GM21526 (cell line): ENCODE results near the gene DAB2IP.
A peak's percentile ranks its signal among the peaks of the same experiment; 100 is the strongest.

ENCODE experiments used
- ATAC-seq: cut with Tn5 transposase; IDR thresholded peaks from one replicate; pipeline ENCODE4 v1.9.1; 2021; ENCODE audit warnings: moderate library complexity; ENCODE audit not compliant: unreplicated experiment, low FRiP score

DAB2IP gene

DNA sequence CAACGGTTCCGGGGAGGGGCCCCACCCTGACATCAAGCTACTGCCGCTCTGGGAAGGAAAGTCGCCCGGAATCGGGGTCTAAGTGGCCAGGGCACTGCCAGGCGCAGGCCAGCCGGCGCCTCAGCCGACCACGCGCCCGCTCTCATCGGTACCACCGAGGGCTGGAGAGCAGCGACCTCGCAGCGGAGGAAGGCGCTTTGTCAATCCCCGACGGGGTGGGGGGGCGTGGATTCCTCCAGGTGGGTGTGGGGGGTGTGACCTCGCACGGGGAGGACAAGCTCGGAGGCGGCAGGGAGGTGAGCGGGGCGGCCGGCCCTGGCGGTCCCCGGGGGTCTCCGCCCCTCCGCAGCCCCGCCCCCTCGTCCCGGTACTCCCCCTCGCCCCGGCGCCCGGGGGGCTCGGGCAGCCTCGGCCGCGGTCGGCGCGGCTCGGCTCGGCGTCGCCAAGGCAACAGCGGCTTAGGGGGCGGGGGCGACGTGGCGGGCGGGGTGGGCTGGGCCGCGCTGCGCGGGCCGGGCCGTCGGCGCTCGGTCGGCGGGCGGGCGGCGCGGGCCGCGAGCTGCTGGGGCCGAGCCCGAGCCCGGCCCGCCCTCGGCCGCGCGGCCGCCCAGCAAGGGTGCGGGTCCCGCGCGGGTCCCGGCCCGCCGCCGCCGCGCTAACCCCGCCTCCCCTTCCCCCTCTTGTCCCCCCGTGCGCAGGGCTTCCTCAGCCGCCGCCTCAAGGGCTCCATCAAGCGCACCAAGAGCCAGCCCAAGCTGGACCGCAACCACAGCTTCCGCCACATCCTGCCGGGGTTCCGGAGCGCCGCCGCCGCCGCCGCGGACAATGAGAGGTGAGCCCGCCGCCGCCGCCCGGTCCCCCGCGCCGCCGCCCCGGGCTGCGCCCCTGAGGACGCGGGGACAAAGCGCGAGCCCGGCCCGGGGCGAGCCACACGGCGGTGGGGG is 47.5 kb downstream of the DAB2IP start:
- no peak for ATAC-seq

DNA sequence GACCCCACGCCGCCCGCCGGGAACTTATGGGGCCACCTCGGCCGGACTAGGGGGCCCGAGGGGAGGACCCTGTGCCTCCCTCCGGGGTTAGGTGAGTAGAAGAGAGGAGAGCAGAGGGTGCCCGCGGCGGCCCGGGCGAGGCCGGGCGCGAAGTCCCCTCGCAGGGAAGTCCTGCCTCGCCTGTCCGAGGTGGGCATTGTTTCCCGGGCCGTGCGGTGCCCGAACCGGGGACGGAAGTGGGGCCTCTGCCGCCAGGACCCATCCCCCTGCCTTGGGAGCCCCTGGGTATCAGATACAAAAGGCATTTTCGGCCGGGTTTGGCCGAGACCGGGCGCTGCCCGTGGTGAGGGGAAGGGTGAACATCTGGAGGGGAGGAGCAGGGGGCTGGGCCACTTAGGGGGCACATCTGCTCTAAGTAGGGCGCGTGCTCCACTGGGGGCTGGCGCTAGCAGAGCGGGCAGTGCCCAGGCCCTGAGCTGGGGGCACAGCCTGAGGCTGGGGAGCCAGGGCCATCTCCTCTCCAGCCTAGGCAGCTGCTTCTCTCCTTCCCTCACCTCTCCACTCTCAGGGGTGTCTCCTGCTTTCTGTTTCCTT is 48.2 kb downstream of the DAB2IP start:
- no peak for ATAC-seq

DNA sequence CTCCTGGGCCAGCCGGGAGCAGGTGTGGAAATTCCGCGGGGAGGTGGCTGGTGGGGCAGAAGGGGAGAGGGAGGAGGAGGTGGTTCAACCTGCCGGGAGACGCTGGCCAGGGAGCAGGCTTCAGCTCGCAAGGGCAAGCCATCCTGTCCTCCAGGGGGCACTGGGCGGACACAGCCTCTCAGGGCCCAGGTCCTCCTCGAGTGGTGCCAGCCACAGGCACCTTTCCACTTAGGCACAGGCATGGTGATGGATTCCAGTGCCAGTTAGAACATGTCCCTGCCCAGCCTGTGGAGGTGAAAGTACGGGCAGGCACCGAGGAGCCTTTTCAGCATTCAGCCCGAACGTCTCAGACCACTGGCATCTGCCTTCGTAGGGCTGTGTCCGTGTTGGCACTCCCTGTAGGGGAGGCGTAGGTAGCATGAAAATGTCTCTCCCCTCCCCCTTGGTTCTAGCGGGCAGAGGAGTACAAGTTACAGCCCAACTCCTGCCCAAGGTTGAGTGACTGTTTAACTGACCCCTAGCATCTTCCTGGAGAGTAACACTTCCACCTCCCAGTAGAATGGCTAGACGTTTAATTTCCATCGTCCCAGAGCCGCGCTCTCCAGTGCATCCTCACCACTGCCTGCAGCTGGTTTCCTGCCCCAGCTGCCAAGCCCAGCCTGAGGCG is 48.9 kb downstream of the DAB2IP start:
- no peak for ATAC-seq

DNA sequence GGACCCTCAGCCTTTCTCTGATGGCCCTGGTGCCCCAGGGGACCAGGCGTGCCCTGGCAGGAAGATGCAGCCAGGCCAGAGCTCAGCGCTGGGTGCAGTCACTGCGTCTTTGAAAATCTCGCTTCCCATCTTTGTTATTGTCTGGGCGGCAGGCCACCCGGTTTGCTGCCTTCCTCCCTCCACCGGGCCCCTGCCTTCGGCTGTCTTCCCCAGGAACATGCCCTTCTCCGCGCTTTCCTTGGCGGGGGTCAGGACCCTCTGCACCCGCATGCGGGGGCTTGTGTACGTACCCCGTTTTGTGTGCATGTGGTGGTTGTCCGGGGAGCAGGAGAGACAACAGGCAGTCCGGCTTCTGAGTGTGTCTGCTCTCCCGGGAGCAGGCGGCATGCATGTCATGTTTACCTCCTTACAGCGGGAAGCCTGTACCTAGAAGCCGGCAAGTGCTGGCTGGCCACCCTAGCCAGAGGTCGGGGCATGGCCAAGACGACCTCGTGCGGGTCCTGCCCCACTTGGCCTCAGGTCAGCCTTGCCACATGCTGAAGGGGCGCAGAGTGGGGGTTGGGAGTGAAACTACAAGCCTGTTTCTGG is 49.5 kb downstream of the DAB2IP start:
- no peak for ATAC-seq

DNA sequence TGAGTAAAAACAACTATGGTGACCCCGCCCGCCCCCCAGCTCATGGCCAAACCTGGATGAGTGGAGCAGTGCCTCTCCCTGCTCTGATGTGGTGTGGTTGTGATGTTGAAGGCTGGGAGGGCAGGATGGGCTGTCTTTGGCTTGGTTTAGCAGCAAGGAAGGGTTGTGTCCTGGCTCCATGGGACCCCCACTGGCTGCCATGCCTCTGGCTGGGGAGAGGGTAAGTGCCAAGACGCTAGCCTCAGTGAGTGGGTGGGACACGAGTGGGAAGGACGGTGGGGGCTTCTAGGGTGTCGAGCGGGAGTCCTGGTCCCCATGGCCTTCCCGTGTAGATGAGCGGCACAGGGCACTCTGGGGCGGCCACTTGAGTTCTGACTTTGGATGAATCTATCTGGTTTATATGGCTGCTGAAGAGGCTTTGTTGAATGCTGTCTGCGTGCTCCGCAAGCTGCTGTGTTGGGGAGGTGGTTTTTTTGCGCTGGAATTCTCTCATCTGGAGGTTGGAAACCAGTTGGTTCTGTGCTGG is 50.4 kb downstream of the DAB2IP start:
- no peak for ATAC-seq

DNA sequence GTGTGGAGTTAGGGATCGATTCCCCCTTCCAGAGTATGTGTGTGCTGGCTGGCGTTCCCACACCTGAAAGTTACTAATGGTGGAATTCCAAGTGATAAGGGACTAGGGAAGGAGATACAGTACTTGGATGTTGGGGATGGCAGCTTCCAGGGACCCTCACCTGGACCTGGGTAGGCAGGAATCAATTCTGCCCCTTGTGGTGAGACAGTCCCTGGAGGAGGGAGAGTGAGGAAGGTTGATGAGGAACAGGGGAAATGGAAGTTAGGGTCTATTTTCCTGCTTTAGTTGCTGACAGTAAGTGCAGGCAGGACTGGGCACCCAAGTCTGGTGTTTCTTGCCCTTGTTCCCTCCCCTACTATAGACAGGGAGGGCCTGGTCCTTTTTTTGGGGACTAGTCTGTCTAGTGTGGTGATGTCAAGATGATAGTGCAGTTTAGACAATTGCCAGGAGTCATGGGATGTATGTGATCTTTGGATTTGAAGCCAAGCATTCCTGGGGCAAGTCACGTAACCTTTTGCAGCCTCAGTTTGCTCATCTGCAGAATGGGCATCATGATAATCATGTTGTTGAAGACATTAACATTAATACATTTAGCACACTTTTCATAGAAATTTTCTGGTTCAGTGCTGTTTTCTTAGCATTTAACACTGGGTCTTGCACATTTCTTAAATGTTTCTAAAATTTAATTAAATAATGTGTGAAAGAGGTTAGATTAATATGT is 51.7 kb downstream of the DAB2IP start:
- no peak for ATAC-seq

DNA sequence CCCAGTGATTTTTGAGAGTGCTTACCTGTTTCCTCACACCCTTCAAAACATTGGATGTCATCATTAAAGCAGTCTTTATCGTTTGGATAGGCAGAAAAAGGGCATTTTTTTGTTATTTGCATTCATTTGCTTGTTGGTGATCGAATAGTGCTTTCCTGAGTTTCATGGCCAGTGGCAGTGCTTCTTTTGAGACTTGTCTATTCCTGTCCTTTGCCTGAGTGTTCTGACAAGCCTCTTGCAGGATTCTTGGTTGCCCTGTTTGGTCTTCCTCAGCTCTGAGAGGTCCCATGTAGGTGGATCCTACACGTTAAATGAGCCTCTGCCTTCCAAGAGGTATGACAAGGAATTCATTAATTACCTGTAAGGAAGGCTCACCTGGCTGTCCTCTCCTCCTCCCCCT is 52.8 kb downstream of the DAB2IP start:
- no peak for ATAC-seq

DNA sequence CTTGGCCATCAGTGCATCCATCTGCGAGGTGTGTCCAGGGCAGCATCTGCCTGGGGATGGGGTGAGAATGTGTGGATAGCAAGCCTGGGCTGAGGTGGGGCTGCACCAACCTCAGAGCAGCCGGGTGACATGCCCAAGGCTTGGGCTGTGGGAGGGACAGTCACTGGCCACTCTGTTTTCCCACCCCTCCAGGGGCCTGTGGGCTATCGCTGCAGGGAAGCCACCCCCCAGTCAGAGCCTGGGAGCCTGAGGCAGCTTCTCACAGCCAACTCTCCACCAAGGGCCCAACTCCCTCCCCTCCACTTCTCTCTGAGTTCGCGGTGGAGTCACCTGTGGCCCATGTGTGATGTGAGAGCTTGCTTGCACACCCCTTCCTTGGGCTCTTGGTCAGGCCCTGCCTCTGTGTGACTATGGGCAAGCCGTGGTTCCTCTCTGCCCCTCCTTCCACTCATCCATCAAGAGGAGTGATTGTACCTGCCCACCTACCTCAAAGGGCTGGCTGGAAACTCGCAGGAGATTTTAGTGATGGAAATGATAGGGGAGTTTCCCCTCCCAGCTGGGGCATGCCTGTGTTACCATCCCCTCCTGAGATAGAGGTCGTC is 54.8 kb downstream of the DAB2IP start:
- ATAC-seq: no peak

DNA sequence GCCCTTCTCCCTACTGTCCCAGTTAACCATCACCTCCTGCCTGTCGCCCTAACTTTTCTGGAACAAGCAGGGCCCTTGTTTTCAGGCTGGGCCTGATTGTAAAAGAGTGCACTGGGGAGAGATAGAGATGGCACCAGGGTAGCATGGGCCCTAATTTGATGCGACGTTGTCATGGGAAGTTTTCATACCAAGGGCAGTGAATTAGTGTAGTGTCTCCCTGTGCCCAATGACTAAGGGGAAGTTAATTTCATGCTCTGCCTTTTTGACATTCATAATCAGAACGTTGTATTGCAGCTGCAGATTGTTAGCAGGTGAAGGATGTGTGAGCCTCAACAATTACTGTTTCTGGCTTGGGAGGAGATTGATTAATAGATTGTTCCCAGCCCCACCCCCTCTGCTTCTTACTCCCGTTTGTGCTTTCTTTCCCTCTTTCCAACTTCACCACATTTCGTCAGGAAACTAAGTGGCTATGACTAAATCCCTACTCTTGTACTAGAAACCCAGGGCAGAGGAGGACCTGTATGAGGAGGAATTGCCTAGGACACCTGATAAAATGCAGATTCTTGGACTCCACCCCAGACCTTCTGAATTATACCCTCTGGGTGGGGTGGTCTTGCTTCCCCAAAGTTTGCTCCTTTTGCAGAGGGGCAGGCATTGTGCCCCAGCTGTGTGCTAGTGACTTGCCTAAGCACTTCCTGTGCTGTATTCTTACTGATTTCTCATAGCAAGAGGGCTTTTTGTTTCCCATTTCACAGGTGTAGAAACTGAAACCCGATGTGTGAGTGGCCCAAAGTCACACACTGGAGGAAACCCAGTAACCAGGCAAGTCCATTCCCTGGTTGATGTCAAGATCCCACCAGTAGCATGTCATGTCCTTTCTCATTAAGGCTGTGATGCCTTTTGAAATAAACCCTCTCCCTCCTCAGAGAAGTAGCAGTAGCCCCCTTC is 56.3 kb downstream of the DAB2IP start:
- peak; percentile 96 for ATAC-seq

DNA sequence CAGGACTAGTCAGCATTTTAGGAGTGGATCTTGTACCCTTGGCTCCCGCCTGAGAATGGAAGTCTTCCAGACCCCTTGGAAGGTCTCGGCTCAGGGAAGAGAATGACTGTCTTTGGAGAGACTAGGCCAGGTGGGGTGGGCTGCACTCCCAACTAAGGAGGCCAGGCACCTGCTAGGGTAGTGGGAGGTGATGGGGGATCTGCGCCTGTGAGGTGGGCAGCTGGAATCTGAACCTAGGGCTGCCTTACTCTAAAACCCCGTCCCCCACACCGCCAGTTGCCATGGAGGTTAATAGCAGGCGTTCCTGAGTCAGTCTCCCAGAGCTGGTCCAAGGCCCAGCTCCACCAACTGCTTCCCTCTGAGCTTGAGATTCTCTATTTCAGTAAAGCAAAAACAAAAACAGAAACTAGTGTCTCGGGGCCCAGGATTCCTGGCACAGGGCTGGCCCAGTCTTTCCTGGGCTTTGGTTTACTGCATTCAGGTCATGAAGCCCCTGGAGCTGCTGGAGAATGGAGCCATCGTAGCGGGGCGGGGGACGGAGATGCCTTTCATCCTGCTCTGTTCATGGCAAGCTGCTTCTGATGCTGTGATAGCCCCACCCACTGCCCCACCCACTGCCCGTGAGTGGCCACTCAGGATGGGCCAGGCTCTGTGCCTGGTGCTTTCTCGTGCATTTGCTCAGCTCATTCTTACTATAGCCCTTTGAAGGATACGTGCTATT is 57.5 kb downstream of the DAB2IP start:
- no peak for ATAC-seq

DNA sequence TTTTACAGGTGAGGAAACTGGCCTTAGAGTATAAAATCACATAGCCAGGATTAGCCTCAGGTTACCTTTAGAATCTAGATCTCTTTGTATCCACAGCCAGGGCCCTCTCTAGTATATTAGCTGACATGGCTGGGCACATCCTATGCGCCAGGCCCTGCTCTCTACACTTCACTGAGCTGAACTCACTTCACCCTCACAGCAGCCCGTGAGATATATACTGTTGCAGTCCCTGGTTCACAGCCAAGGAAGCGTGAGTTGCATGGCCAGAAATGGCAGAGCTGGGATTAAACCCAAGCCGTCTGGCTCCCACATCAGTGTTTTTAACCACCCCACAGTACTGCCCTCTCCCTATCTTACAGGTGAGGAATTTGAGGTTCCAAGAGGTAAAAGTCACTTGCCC is 58.4 kb downstream of the DAB2IP start:
- no peak for ATAC-seq

DNA sequence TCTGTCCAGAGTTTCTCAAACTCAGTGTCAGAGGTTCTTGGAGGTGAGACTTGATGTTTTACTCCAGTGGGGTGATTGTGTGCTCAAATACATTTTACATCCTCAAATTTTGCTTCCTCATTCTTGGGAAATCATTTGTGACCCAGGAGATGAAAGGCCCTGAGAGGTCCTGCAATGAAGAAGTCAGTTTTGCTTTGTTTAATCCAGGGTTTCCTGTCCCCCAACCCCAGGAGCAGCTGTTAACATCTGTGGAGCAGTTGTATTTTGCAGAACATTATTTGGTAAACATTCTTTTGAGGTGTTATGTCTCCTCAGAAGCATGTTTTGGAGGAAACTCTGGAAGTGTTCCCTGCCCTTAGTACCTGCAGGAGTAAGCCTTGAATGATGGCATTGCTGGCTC is 59.8 kb downstream of the DAB2IP start:
- ATAC-seq: no peak

DNA sequence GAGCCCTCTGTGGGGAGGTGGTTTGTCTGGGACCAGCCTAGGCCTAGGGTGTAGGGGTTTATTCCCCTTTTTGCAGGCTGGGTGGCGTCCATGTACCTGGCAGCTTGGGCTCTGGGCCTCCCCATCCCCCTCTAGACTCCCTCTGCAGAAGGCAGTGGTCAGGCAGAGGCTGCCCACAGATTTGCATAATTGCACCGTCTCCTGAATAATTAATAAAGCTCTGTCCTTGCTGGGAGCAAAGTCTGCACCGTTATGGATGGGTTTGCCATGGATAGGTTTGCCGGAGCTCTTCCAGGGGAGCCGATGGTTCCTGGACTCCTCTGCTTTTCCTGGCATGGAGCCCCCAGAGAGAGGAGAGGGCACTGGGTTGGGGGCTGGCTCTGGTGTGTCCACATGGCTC is 60.4 kb downstream of the DAB2IP start:
- ATAC-seq: no peak

DNA sequence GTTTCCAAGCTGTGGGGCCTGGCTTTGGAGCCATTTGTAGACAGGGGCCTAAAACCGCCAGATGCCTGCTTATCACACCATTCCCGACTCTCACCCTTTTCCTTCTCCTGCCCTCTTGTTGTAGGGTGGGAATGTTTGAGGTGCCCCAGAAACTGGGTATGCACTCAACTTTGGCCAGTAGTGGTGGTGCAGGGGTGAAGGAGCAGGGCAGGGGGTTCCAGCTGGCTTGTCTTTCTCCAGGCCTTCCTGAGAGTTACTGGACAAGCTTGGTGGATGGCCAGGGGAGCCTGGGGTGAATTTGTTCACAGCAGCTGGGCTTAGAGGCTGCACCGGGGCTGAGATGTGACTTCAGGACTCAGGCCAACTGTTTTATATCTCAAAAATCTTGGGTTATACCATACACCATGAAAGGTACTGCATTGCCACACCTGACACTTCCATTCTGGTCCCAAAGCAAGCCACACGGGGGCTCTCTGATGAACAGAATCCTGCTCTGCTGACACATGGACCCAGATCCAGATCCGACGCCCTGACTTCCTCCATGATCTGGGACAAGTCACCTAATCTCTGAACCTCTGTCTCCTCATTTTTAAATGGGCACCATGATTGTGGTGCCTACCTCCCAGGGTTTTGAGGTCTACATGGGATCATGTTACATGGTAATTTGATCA is 62.1 kb downstream of the DAB2IP start:
- ATAC-seq: no peak

DNA sequence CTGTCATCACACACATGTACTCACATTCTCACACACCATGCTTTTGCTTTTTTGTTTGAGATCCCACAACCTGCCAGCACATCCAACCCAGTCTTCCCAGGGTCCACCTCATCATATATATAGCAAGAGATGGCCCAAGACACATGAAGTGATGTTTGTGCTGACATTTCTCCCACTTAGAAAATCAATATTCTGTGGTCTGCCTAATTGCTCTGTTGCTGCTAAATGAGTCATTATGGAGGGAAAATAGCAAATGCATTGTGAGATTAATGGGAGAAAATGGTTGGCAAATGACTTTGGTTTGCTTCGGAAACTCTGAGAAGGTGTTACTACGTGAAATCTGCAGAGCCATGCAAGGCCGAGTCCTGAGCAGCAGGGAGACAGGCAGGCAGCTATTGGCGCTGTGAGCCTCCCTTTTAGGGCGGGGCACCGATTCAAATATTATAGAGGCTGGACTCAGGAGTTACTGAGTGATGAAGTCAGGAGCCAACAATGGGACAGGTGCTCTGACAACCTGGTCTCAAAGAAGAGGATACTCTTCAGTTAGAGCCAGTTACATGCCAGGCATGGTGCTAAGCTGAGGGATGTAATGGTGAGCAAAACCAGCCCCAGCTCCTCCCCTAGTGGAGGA is 62.8 kb downstream of the DAB2IP start:
- ATAC-seq: no peak

DNA sequence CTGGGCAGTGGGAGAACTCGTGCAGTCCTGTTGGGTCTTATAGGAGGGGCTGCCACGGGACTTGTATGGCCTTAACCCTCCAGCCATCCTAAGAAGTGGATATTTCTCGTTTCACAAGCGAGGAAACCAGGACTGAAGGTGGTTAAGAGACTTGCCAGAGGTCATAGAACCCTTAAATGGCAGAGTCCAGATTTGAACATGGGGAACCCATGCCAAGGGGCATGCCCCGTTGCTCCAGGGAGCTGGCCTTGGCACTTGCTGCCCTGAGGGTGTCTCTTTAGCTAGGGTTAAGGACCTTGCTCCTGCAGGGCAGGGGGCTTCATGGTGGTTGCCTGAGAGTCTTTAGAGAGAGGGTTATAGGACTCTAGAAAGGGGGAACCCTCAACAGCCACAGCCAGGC is 63.4 kb downstream of the DAB2IP start:
- no peak for ATAC-seq
